HG03108 (cell line): ENCODE measurements around the gene FAM110A.

ENCODE experiments used
- ATAC-seq: cut with Tn5 transposase; IDR thresholded peaks from one replicate; pipeline ENCODE4 v1.9.1; 2021; ENCODE audit warnings: moderate library complexity; ENCODE audit not compliant: unreplicated experiment

Gene FAM110A

GRCh38 chr20:870758-871157 lies 37.2 kb downstream of the FAM110A start:
- ATAC-seq = no peak

- no peak for ATAC-seq
Measured at GRCh38 chr20:871436-871835, 37.9 kb downstream of the FAM110A start.

GRCh38 chr20:871948-872347 lies 38.4 kb downstream of the FAM110A start:
- no peak for ATAC-seq

GRCh38 chr20:872855-873520 lies 39.5 kb downstream of the FAM110A start:
- no peak for ATAC-seq

- no peak for ATAC-seq
Measured at GRCh38 chr20:873875-874607, 40.5 kb downstream of the FAM110A start.

- no peak for ATAC-seq
Measured at GRCh38 chr20:875115-875514, 41.6 kb downstream of the FAM110A start.

- no peak for ATAC-seq
Measured at GRCh38 chr20:877814-878213, 44.3 kb downstream of the FAM110A start.

- ATAC-seq = no peak
Measured at GRCh38 chr20:878511-879307, 45.2 kb downstream of the FAM110A start.

- ATAC-seq = no peak
Measured at GRCh38 chr20:879626-880025, 46.1 kb downstream of the FAM110A start.

- ATAC-seq = no peak
Measured at GRCh38 chr20:881051-881782, 47.7 kb downstream of the FAM110A start.

GRCh38 chr20:881783-882144 lies 48.2 kb downstream of the FAM110A start:
- ATAC-seq = no peak

GRCh38 chr20:884983-885952 lies 51.8 kb downstream of the FAM110A start:
- no peak for ATAC-seq

- no peak for ATAC-seq
Measured at GRCh38 chr20:887137-887536, 53.6 kb downstream of the FAM110A start.

GRCh38 chr20:888057-888456 lies 54.5 kb downstream of the FAM110A start:
- no peak for ATAC-seq

- ATAC-seq = no peak
Measured at GRCh38 chr20:889106-889505, 55.6 kb downstream of the FAM110A start.

GRCh38 chr20:889932-890463 lies 56.5 kb downstream of the FAM110A start:
- no peak for ATAC-seq

GRCh38 chr20:890666-891057 lies 57.1 kb downstream of the FAM110A start:
- no peak for ATAC-seq

GRCh38 chr20:891058-891705 lies 57.7 kb downstream of the FAM110A start:
- ATAC-seq = no peak

GRCh38 chr20:891706-892080 lies 58.2 kb downstream of the FAM110A start:
- no peak for ATAC-seq
